GM12878 (cell line): ENCODE measurements around the gene IL10. TPM values are rescaled to one million over a fixed set of nuclear protein-coding genes. Genes with fewer than 3 reads are reported as not detected.
A peak's percentile ranks its signal among the peaks of the same experiment; 100 is the strongest.

Experiments
- ATAC-seq: fragments of 200-7000 bp; cut with Tn5 transposase; 3 replicates; pipeline ENCODE4 v1.9.1; 2020; ENCODE audit warnings: mild to moderate bottlenecking, moderate library complexity
- BruUV-seq: library from RNA; stranded (reverse); fragments of 400-500 nt; replicated peaks from 2 replicates; lab custom pipeline; 2021; lab: Mats Ljungman, UMichigan
- CTCF ChIA-PET: fragments of 300-600 bp; sonication (Branson Sonifier 250); formaldehyde crosslinking; extraction: SDS; loops from one replicate; lab custom pipeline; 2021; ENCODE audit warnings: inconsistent platforms; lab: Yijun Ruan, JAX
- POLR2A ChIA-PET: fragments of 350-600 bp; formaldehyde crosslinking; extraction: SDS; loops from one replicate; lab custom pipeline; 2021; ENCODE audit warnings: inconsistent platforms; lab: Charles Lee
- RAD21 ChIA-PET: fragments of 300-600 bp; sonication (Branson Sonifier 250); formaldehyde crosslinking; loops from one replicate; lab custom pipeline; 2023; ENCODE audit warnings: antibody characterized with exemption; ENCODE audit not compliant: unreplicated experiment; lab: Charles Lee
- SMC1A ChIA-PET: fragments of 300-600 bp; sonication (Branson Sonifier 250); formaldehyde crosslinking; loops from one replicate; lab custom pipeline; 2023; ENCODE audit not compliant: unreplicated experiment, uncharacterized antibody; lab: Charles Lee
- DNase-seq: peaks from one replicate; pipeline ENCODE4 v3.0.0-alpha.2; 2011; ENCODE audit warnings: low read depth, low spot score
- FAIRE-seq: peaks from 3 replicates; lab custom pipeline; 2011; peaks lifted over from hg19 to GRCh38; lab: Jason Lieb, UNC
- H2AFZ ChIP-seq: 2 replicates; pipeline ENCODE4 v1.6.0; 2011; ENCODE audit warnings: low read depth, low read length, control low read depth; ENCODE audit not compliant: control insufficient read depth
- H3K27ac ChIP-seq: 2 replicates; pipeline ENCODE4 v1.5.1; 2011; ENCODE audit warnings: control low read depth; ENCODE audit not compliant: control insufficient read depth, insufficient read depth
- H3K27me3 ChIP-seq, 2 experiments: replicated peaks in 1 of 2; 2 replicates each; pipeline versions ENCODE4 v1.6.0 to v1.6.1; 2011; ENCODE audit warnings: low read length in 1 of 2; ENCODE audit not compliant: control insufficient read depth in 2 of 2, insufficient read depth in 2 of 2
- H3K36me3 ChIP-seq, 2 experiments: 2 replicates each; pipeline ENCODE4 v1.5.1; 2011; ENCODE audit warnings: low read length in 1 of 2; ENCODE audit not compliant: control insufficient read depth in 2 of 2, insufficient read depth in 2 of 2
- H3K4me1 ChIP-seq: 2 replicates; pipeline ENCODE4 v1.6.1; 2011; ENCODE audit warnings: mild to moderate bottlenecking, low read length, moderate library complexity, mixed read lengths; ENCODE audit not compliant: control insufficient read depth, insufficient read depth
- H3K4me2 ChIP-seq: 2 replicates; pipeline ENCODE4 v1.6.0; 2011; ENCODE audit warnings: control low read depth; ENCODE audit not compliant: control insufficient read depth, insufficient read depth
- H3K4me3 ChIP-seq: fragments of 200-600 bp; sonication (generic); 2 replicates; pipeline ENCODE4 v1.5.1; 2016
- H3K79me2 ChIP-seq: 2 replicates; pipeline ENCODE4 v1.6.0; 2011; ENCODE audit warnings: low read length; ENCODE audit not compliant: control insufficient read depth, insufficient read depth
- H3K9ac ChIP-seq: 2 replicates; pipeline ENCODE4 v1.8.0; 2011; ENCODE audit warnings: low read length, control low read depth, mixed read lengths; ENCODE audit not compliant: control insufficient read depth, insufficient read depth
- H3K9me3 ChIP-seq: replicated peaks from 3 replicates; pipeline ENCODE4 v1.5.1; 2011; ENCODE audit warnings: mild to moderate bottlenecking, low read length; ENCODE audit not compliant: control insufficient read depth, insufficient read depth
- H4K20me1 ChIP-seq: 2 replicates; pipeline ENCODE4 v1.6.0; 2011; ENCODE audit not compliant: control insufficient read depth, insufficient read depth
- BCL3 ChIP-seq: IDR thresholded peaks from 2 replicates; pipeline ENCODE4 v1.6.1; 2011; ENCODE audit warnings: borderline replicate concordance, low read depth, mild to moderate bottlenecking, moderate library complexity, low read length; ENCODE audit not compliant: insufficient read depth, poor library complexity, severe bottlenecking
- IRF3 ChIP-seq: fragments of 450-650 bp; IDR thresholded peaks from 2 replicates; pipeline ENCODE4 v1.6.1; 2014; ENCODE audit warnings: mild to moderate bottlenecking
- MTA2 ChIP-seq: fragments of 450-650 bp; IDR thresholded peaks from 2 replicates; pipeline ENCODE4 v1.6.1; 2016; ENCODE audit warnings: low read depth, mild to moderate bottlenecking, moderate library complexity
- MYB ChIP-seq: fragments of 150-350 bp; IDR thresholded peaks from 2 replicates; pipeline ENCODE4 v1.6.1; 2014; ENCODE audit warnings: mild to moderate bottlenecking, low read depth, low read length, borderline replicate concordance
- SPI1 ChIP-seq: IDR thresholded peaks from 2 replicates; pipeline ENCODE4 v1.6.1; 2011; ENCODE audit warnings: low read depth, mild to moderate bottlenecking, low read length, moderate library complexity, borderline replicate concordance; ENCODE audit not compliant: insufficient read depth
- ZNF207 ChIP-seq: fragments of 450-650 bp; IDR thresholded peaks from 2 replicates; pipeline ENCODE4 v1.6.1; 2014; ENCODE audit warnings: antibody characterized with exemption, mild to moderate bottlenecking, borderline replicate concordance
- WGBS: methylation state at CpG from one replicate; pipeline ENCODE4 v1.1.6; 2016; ENCODE audit warnings: low lambda C conversion rate; ENCODE audit not compliant: insufficient replicate concordance, insufficient coverage; ENCODE audit errors: missing lambda C conversion rate; 5-methylcytosine and 5-hydroxymethylcytosine counted together
- in situ Hi-C: fragments of 300-500 bp; cut with MboI; formaldehyde crosslinking; loops from 9 replicates; pipeline ENCODE4 v1.14.3; 2018; ENCODE audit warnings: mixed read lengths
- intact Hi-C: fragments of 100-400 bp; cut with micrococcal nuclease; formaldehyde crosslinking; loops from one replicate; pipeline ENCODE4 v1.14.2; 2022; ENCODE audit not compliant: unreplicated experiment
- polyA plus RNA-seq, 11 experiments: library from polyadenylated mRNA; depleted of rRNA in 4 of 11; unstranded in 6 of 11; stranded (reverse) in 5 of 11; fragments of >200 nt; fragmentation: Nextera tagmentation in 4 of 11; fragmentation: Illumina TruSeq in 1 of 11; extraction: Ambion mirVana in 4 of 11; extraction: Trizol in 1 of 11; gene quantifications; 1 replicate in 1 of 11; 2 replicates in 10 of 11; pipeline versions ENCODE4 v1.2.1 to v1.2.3, GENCODE V29; 2011 to 2016; ENCODE audit warnings: inconsistent platforms in 2 of 11, missing spikeins in 2 of 11, low read depth in 1 of 11
- total RNA-seq, 4 experiments: library from RNA; depleted of rRNA in 3 of 4; stranded (reverse); fragments of >200 nt in 3 of 4; fragmentation: Illumina TruSeq in 1 of 4; extraction: Trizol in 1 of 4; gene quantifications; 2 replicates each; pipeline versions ENCODE4 v1.2.1 to v1.2.3, GENCODE V29; 2013 to 2021
- TF ChIP-seq, protein P1 (sequence below): fragments of 450-650 bp; formaldehyde crosslinking; IDR thresholded peaks from 2 replicates; pipeline ENCODE4 v1.4.0; 2020; ENCODE audit warnings: mild to moderate bottlenecking, moderate library complexity
- TF ChIP-seq, protein P2 (sequence below): fragments of 450-650 bp; IDR thresholded peaks from 2 replicates; pipeline ENCODE4 v1.6.1; 2017; ENCODE audit warnings: mild to moderate bottlenecking, low read depth, inconsistent platforms; ENCODE audit not compliant: poor library complexity, severe bottlenecking

The IL10 gene
- total and polyA plus RNA-seq, 10 of the 15 experiments (the other 5 are each of a cell fraction or from before 2014, with no cell fraction given) = 0.34 to 5.0 (median 1.1) TPM

DNA sequence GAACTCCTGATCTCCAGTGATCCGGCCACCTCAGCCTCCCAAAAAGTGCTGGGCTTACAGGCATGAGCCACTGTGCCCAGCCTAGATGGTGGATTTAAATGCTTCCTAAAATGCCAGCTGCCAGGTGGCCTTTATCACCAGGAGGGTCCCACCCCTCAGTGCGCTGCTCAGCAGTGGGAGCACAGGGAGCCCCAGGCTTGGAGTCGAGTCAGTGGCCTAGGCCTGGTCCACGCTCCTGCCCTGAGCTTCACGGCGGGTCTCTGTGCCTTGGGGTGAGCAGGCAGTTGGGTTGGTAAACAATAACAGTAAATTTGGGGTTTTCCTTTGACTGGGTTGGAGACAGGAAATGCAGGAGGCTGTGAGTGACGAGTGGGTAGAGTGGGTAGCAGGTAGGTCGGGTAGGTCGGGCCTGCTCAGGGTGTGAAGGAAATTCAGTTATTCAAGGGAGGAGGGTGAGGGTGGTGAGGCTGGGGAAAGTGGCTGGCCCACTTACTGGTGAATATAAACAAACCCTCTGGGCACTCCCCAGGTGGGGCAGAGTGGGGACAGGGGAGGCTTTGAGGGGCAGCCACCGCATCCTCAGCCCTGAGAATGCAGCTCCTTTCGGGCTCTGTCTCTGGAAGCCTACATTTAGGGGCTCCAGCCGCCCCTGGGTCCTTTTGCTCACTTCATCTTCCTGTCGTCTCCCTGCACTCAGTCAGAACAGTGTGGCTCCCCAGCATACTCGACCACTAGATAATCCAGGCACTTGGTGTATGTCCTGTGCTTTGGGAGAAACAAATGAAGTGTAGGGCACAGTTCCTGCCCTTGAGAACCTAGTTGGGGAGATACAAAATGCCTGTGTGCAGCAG lies 35.2 kb downstream of the IL10 start:
- POLR2A ChIA-PET = interaction anchor here (0.8 to 3.5 kb wide), 7 partner anchors 33 to 249 kb away, joined by 3 to 24 read pairs (median 3); partner anchors contain the start of gene IL19
- RAD21 ChIA-PET = interaction anchor here (0.7 to 9.3 kb wide), 14 partner anchors 12 to 246 kb away, joined by 3 to 297 read pairs (median 8); partner anchors contain the start of genes IL10 and IL19
- Histone ChIP-seq H3K9ac (0 out of 2 replicates have a peak overlapping the region, but pooled peaks have one; percentile 5), H3K27me3 (no peaks in the 10 kb centered on the region), H3K4me1 (peaks cover 51% of the 10 kb centered on the region), H3K4me2 (no peak overlapping the region), H3K79me2 (no peaks in the 10 kb centered on the region), H2AFZ (no peak overlapping the region), H3K9me3 (no peaks in the 10 kb centered on the region), H4K20me1 (peaks cover 3% of the 10 kb centered on the region), H3K27ac (peak overlapping the region; percentile 40), H3K4me3 (no peak overlapping the region)
- FAIRE-seq (no peak), DNase-seq (no peak), ATAC-seq (no peak)
- no TSS peak for BruUV-seq
- intact Hi-C loops = loop anchor here (5.0 kb wide), 1 partner anchor 675 kb away; no protein-coding TSS in a partner anchor
- SMC1A ChIA-PET = interaction anchor here (1.1 to 6.4 kb wide), 11 partner anchors 18 to 246 kb away, joined by 3 to 417 read pairs (median 8); partner anchors contain the start of genes IL10 and IL19
- TF ChIP-seq SPI1 (no peak), MTA2 (no peak), ZNF207 (no peak), IRF3 (no peak), MYB (no peak), BCL3 (no peak)
- TF ChIP-seq, protein P1, sequence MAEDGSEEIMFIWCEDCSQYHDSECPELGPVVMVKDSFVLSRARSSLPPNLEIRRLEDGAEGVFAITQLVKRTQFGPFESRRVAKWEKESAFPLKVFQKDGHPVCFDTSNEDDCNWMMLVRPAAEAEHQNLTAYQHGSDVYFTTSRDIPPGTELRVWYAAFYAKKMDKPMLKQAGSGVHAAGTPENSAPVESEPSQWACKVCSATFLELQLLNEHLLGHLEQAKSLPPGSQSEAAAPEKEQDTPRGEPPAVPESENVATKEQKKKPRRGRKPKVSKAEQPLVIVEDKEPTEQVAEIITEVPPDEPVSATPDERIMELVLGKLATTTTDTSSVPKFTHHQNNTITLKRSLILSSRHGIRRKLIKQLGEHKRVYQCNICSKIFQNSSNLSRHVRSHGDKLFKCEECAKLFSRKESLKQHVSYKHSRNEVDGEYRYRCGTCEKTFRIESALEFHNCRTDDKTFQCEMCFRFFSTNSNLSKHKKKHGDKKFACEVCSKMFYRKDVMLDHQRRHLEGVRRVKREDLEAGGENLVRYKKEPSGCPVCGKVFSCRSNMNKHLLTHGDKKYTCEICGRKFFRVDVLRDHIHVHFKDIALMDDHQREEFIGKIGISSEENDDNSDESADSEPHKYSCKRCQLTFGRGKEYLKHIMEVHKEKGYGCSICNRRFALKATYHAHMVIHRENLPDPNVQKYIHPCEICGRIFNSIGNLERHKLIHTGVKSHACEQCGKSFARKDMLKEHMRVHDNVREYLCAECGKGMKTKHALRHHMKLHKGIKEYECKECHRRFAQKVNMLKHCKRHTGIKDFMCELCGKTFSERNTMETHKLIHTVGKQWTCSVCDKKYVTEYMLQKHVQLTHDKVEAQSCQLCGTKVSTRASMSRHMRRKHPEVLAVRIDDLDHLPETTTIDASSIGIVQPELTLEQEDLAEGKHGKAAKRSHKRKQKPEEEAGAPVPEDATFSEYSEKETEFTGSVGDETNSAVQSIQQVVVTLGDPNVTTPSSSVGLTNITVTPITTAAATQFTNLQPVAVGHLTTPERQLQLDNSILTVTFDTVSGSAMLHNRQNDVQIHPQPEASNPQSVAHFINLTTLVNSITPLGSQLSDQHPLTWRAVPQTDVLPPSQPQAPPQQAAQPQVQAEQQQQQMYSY (CRISPR knock-in tag) = no peak
- TF ChIP-seq, protein P2, sequence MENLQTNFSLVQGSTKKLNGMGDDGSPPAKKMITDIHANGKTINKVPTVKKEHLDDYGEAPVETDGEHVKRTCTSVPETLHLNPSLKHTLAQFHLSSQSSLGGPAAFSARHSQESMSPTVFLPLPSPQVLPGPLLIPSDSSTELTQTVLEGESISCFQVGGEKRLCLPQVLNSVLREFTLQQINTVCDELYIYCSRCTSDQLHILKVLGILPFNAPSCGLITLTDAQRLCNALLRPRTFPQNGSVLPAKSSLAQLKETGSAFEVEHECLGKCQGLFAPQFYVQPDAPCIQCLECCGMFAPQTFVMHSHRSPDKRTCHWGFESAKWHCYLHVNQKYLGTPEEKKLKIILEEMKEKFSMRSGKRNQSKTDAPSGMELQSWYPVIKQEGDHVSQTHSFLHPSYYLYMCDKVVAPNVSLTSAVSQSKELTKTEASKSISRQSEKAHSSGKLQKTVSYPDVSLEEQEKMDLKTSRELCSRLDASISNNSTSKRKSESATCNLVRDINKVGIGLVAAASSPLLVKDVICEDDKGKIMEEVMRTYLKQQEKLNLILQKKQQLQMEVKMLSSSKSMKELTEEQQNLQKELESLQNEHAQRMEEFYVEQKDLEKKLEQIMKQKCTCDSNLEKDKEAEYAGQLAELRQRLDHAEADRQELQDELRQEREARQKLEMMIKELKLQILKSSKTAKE = no peak
- TF ChIP-seq, all 136 proteins: peak for 0
- peaks cover 21 to 22% of the 10 kb centered on the region in 2 experiments; a peak in 3 of 4 replicates for H3K36me3 ChIP-seq
- CTCF ChIA-PET = interaction anchor here (0.6 to 20.3 kb wide), 22 partner anchors 13 to 244 kb away, joined by 3 to 805 read pairs (median 4); partner anchors contain the start of genes DYRK3, IL10 and IL19
- WGBS = 79% methylated on average over 14 of the region's 14 CpGs
- in situ Hi-C loops = loop anchor here (5.0 kb wide), 2 partner anchors 35 to 65 kb away; partner anchors contain the start of genes IL10 and IL19
